SK-N-SH (cell line): ENCODE measurements around the gene FAM78A. TPM values are rescaled to one million over a fixed set of nuclear protein-coding genes. Genes with fewer than 3 reads are reported as not detected.

Experiments
- CTCF ChIA-PET: fragments of 300-600, 350-600 bp; formaldehyde crosslinking; extraction: SDS; loops from one replicate; lab custom pipeline; 2021; lab: Yijun Ruan, JAX
- POLR2A ChIA-PET: fragments of 350-600 bp; sonication (Branson Sonifier 250); formaldehyde crosslinking; extraction: SDS; loops from one replicate; lab custom pipeline; 2020; ENCODE audit warnings: antibody characterized with exemption, inconsistent platforms; lab: Yijun Ruan, JAX
- DNase-seq: peaks from one replicate; pipeline ENCODE4 v3.0.0; 2012
- H2AFZ ChIP-seq: fragments of 200-600 bp; sonication (generic); 2 replicates; pipeline ENCODE4 v1.8.1; 2016; ENCODE audit warnings: antibody characterized with exemption, mild to moderate bottlenecking, low read depth
- H3F3A ChIP-seq: fragments of 200-600 bp; sonication (generic); replicated peaks from 2 replicates; pipeline ENCODE3; 2016; ENCODE audit warnings: antibody characterized with exemption, mild to moderate bottlenecking; ENCODE audit not compliant: insufficient read depth
- H3K27ac ChIP-seq, 2 experiments: fragments of 200-500 bp in 1 of 2; fragments of 200-600 bp in 1 of 2; sonication (Bioruptor generic) in 1 of 2; sonication (generic), shearing (Covaris generic) in 1 of 2; 2 replicates each; pipeline versions ENCODE4 v1.5.1 to v1.6.1; 2014 to 2016; ENCODE audit warnings: low read depth in 2 of 2, inconsistent platforms in 1 of 2, low read length in 1 of 2, mild to moderate bottlenecking in 1 of 2, mixed read lengths in 1 of 2
- H3K27me3 ChIP-seq: fragments of 200-600 bp; sonication (generic), shearing (Covaris generic); 2 replicates; pipeline ENCODE4 v1.6.1; 2016; ENCODE audit warnings: mixed run types; ENCODE audit not compliant: insufficient read depth
- H3K36me3 ChIP-seq, 2 experiments: fragments of 200-500 bp in 1 of 2; fragments of 200-600 bp in 1 of 2; sonication (Bioruptor generic) in 1 of 2; sonication (generic) in 1 of 2; replicated peaks in 1 of 2; 2 replicates each; pipeline versions ENCODE3 to v1.5.1; 2014 to 2016; ENCODE audit warnings: low read length in 1 of 2, mild to moderate bottlenecking in 1 of 2; ENCODE audit not compliant: insufficient read depth in 2 of 2, control insufficient read depth in 1 of 2
- H3K4me1 ChIP-seq, 2 experiments: fragments of 200-500 bp in 1 of 2; fragments of 200-600 bp in 1 of 2; sonication (Bioruptor generic) in 1 of 2; sonication (generic), shearing (Covaris generic) in 1 of 2; 2 replicates each; pipeline versions ENCODE4 v1.5.1 to v1.6.1; 2014 to 2016; ENCODE audit warnings: low read depth in 1 of 2, low read length in 1 of 2, mixed run types in 1 of 2; ENCODE audit not compliant: insufficient read depth in 2 of 2, control insufficient read depth in 1 of 2
- H3K4me2 ChIP-seq: fragments of 200-600 bp; sonication (generic), shearing (Covaris generic); 2 replicates; pipeline ENCODE4 v1.6.1; 2017; ENCODE audit warnings: mixed run types
- H3K4me3 ChIP-seq, 2 experiments: fragments of 200-500 bp in 1 of 2; fragments of 200-600 bp in 1 of 2; sonication (Bioruptor generic) in 1 of 2; sonication (generic), shearing (Covaris generic) in 1 of 2; 2 replicates each; pipeline versions ENCODE4 v1.5.1 to v1.8.1; 2014 to 2016; ENCODE audit warnings: low read depth in 2 of 2, inconsistent platforms in 1 of 2, low read length in 1 of 2, mild to moderate bottlenecking in 1 of 2, mixed read lengths in 1 of 2, moderate library complexity in 1 of 2
- H3K79me2 ChIP-seq: fragments of 200-600 bp; sonication (generic); 2 replicates; pipeline ENCODE4 v1.8.1; 2017; ENCODE audit warnings: mild to moderate bottlenecking; ENCODE audit not compliant: insufficient read depth
- H3K9ac ChIP-seq: fragments of 200-600 bp; sonication (generic); 2 replicates; pipeline ENCODE4 v1.6.1; 2017; ENCODE audit warnings: mixed run types
- H3K9me2 ChIP-seq: fragments of 200-600 bp; sonication (generic); 2 replicates; pipeline ENCODE4 v1.6.1; 2017; ENCODE audit warnings: mixed run types
- H3K9me3 ChIP-seq: fragments of 200-600 bp; sonication (generic); 2 replicates; pipeline ENCODE4 v1.6.1; 2017; ENCODE audit warnings: mixed run types, mild to moderate bottlenecking, moderate library complexity
- H4K20me1 ChIP-seq: fragments of 200-600 bp; sonication (generic); 2 replicates; pipeline ENCODE4 v1.6.1; 2017; ENCODE audit warnings: mild to moderate bottlenecking, mixed run types; ENCODE audit not compliant: insufficient read depth
- EZH2phosphoT487 ChIP-seq: fragments of 200-600 bp; sonication (generic); IDR thresholded peaks from 2 replicates; pipeline ENCODE4 v1.6.1; 2017; ENCODE audit warnings: low read depth, mixed run types, mild to moderate bottlenecking, antibody characterized with exemption, moderate library complexity, borderline replicate concordance
- FOXJ3 ChIP-seq: sonication (generic); formaldehyde crosslinking; IDR thresholded peaks from 2 replicates; pipeline ENCODE4 v1.5.1; 2020; ENCODE audit warnings: mild to moderate bottlenecking, missing genetic modification reagents
- FOXM1 ChIP-seq: IDR thresholded peaks from 2 replicates; pipeline ENCODE4 v1.4.0; 2012; ENCODE audit warnings: low read depth, mild to moderate bottlenecking
- GABPA ChIP-seq: IDR thresholded peaks from 2 replicates; pipeline ENCODE4 v1.4.0; 2012; ENCODE audit warnings: low read depth, mild to moderate bottlenecking
- JUND ChIP-seq: IDR thresholded peaks from 2 replicates; pipeline ENCODE4 v1.4.0; 2012
- MEF2A ChIP-seq: IDR thresholded peaks from 2 replicates; pipeline ENCODE4 v1.4.0; 2012; ENCODE audit warnings: low read depth, borderline replicate concordance
- NFIC ChIP-seq: IDR thresholded peaks from 2 replicates; pipeline ENCODE4 v1.4.0; 2012; ENCODE audit warnings: borderline replicate concordance
- NRF1 ChIP-seq: IDR thresholded peaks from 2 replicates; pipeline ENCODE4 v1.6.1; 2012; ENCODE audit warnings: low read depth, mild to moderate bottlenecking, low read length
- POLR2AphosphoS5 ChIP-seq: IDR thresholded peaks from 2 replicates; pipeline ENCODE4 v1.6.1; 2012; ENCODE audit warnings: low read depth, low read length
- TAF1 ChIP-seq: IDR thresholded peaks from 2 replicates; pipeline ENCODE4 v1.6.1; 2012; ENCODE audit warnings: low read depth, mild to moderate bottlenecking, low read length, moderate library complexity, borderline replicate concordance
- TEAD4 ChIP-seq: IDR thresholded peaks from 2 replicates; pipeline ENCODE4 v1.4.0; 2012; ENCODE audit warnings: mild to moderate bottlenecking, borderline replicate concordance; ENCODE audit not compliant: insufficient read depth
- YY1 ChIP-seq: IDR thresholded peaks from 2 replicates; pipeline ENCODE4 v1.4.0; 2012; ENCODE audit warnings: low read depth, mild to moderate bottlenecking
- WGBS: methylation state at CpG from one replicate; pipeline ENCODE4 v1.1.6; 2017; ENCODE audit warnings: low lambda C conversion rate; 5-methylcytosine and 5-hydroxymethylcytosine counted together
- polyA plus RNA-seq, 3 experiments: library from polyadenylated mRNA; depleted of rRNA; stranded (reverse); fragments of >200 nt; gene quantifications; 2 replicates each; pipeline ENCODE4 v1.2.3, GENCODE V29; 2012
- TF ChIP-seq, protein P1 (sequence below): IDR thresholded peaks from 2 replicates; pipeline ENCODE4 v1.4.0; 2012; ENCODE audit warnings: low read depth, borderline replicate concordance
- TF ChIP-seq, protein P2 (sequence below): IDR thresholded peaks from 2 replicates; pipeline ENCODE4 v1.4.0; 2012; ENCODE audit warnings: low read depth
- TF ChIP-seq, protein P3 (sequence below): IDR thresholded peaks from 2 replicates; pipeline ENCODE4 v1.6.1; 2012; ENCODE audit warnings: mild to moderate bottlenecking, low read depth, low read length, moderate library complexity

The FAM78A gene
- polyA plus RNA-seq, 1 of the 3 experiments (the other 2 are of a cell fraction): 1.0 TPM

DNA sequence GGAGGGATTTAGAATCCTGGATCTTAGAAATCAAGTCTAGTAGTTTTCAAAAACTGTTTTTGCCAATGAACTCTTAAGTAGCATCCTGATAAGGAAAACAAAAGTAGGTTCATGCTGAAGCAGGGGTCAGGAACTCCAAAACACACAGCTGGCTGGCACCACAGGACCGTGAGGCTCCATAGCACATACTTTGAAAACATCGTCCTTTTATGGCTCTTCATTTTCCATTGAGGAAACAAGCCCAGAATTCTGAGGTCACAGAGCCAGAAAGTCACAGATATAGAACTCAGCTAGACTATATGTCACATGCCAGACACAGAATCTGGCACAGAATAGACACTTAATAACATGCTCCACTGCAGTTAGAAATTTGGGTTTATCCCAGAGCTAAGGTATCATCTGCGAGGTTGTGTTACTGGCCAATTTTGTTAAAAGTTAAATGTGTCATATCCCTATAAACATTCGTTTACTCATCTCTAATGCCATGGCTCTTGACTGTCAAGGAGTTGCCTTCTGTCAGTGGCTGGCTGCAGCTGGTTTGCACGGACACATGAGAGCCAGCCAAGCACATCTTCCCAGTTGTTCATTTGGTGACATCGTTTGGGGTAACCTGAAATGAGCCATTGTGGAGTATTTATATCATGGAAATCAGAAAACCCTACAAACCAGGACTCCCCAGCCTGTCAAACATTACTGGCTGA lies 58.8 kb downstream of the FAM78A start:
- Histone ChIP-seq H3K27me3 (no peaks in the 10 kb centered on the region), H3F3A (peaks cover 7% of the 10 kb centered on the region), H3K36me3 (peaks cover 17 to 32% of the 10 kb centered on the region in 2 experiments), H3K4me2 (no peak overlapping the region), H3K9me2 (no peaks in the 10 kb centered on the region), H3K9me3 (no peaks in the 10 kb centered on the region), H4K20me1 (no peaks in the 10 kb centered on the region), H3K79me2 (no peaks in the 10 kb centered on the region), H3K9ac (no peak overlapping the region), H3K4me1 (no peaks in the 10 kb centered on the region), H3K27ac (no peak overlapping the region), H3K4me3 (no peak overlapping the region), H2AFZ (no peak overlapping the region)
- DNase-seq: no peak
- ChIA-PET POLR2A (no interaction called here), CTCF (interaction anchor here (0.7 to 1.5 kb wide), 2 partner anchors 40 to 523 kb away, joined by 3 read pairs; no protein-coding TSS in a partner anchor)
- WGBS: 92% methylated on average over 6 of the region's 6 CpGs
- TF ChIP-seq NRF1 (no peak), FOXM1 (no peak), TEAD4 (no peak)
- TF ChIP-seq, protein P1, sequence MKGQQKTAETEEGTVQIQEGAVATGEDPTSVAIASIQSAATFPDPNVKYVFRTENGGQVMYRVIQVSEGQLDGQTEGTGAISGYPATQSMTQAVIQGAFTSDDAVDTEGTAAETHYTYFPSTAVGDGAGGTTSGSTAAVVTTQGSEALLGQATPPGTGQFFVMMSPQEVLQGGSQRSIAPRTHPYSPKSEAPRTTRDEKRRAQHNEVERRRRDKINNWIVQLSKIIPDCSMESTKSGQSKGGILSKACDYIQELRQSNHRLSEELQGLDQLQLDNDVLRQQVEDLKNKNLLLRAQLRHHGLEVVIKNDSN: no peak

DNA sequence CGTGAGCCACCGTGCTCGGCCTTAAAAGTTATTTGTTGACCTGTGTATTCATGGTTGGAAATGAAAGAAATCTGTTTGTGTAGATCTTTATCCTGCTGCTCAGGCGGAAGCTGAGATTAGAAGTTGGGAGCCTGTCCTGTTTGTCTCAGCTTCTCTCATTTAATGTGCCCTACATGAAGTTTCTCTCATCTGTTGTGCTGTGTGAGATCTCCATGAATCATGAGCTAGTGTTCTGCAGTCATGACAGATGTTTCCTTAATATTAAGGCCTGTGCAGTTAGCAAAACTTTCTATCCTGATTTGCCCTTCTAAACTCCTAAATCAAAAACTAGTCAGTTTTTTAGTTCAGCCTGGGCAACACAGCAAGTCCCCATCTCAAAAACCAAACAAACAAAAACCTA lies 59.5 kb downstream of the FAM78A start:
- Histone ChIP-seq H3K4me2 (no peak overlapping the region), H4K20me1 (no peaks in the 10 kb centered on the region), H3K36me3 (peaks cover 22 to 27% of the 10 kb centered on the region in 2 experiments), H3K27me3 (no peaks in the 10 kb centered on the region), H3K9ac (no peak overlapping the region)
- POLR2A ChIA-PET: no interaction called here
- TF ChIP-seq NFIC: no peak
- TF ChIP-seq FOXJ3: no peak
- TF ChIP-seq TEAD4: no peak
- TF ChIP-seq EZH2phosphoT487: no peak
- no peak for TF ChIP-seq TAF1
- no peak for TF ChIP-seq YY1
- no peak for TF ChIP-seq MEF2A
- no peak for TF ChIP-seq POLR2AphosphoS5
- no peak for TF ChIP-seq JUND
- TF ChIP-seq, protein P2, sequence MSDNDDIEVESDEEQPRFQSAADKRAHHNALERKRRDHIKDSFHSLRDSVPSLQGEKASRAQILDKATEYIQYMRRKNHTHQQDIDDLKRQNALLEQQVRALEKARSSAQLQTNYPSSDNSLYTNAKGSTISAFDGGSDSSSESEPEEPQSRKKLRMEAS: no peak
- no peak for TF ChIP-seq FOXM1
- no peak for TF ChIP-seq GABPA
- TF ChIP-seq, protein P3, sequence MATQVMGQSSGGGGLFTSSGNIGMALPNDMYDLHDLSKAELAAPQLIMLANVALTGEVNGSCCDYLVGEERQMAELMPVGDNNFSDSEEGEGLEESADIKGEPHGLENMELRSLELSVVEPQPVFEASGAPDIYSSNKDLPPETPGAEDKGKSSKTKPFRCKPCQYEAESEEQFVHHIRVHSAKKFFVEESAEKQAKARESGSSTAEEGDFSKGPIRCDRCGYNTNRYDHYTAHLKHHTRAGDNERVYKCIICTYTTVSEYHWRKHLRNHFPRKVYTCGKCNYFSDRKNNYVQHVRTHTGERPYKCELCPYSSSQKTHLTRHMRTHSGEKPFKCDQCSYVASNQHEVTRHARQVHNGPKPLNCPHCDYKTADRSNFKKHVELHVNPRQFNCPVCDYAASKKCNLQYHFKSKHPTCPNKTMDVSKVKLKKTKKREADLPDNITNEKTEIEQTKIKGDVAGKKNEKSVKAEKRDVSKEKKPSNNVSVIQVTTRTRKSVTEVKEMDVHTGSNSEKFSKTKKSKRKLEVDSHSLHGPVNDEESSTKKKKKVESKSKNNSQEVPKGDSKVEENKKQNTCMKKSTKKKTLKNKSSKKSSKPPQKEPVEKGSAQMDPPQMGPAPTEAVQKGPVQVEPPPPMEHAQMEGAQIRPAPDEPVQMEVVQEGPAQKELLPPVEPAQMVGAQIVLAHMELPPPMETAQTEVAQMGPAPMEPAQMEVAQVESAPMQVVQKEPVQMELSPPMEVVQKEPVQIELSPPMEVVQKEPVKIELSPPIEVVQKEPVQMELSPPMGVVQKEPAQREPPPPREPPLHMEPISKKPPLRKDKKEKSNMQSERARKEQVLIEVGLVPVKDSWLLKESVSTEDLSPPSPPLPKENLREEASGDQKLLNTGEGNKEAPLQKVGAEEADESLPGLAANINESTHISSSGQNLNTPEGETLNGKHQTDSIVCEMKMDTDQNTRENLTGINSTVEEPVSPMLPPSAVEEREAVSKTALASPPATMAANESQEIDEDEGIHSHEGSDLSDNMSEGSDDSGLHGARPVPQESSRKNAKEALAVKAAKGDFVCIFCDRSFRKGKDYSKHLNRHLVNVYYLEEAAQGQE: no peak
- TF ChIP-seq, all 33 proteins: peak for 0
- no peak for DNase-seq
- Histone ChIP-seq H3F3A (peaks cover 7% of the 10 kb centered on the region), H3K9me2 (no peaks in the 10 kb centered on the region), H3K27ac (no peak overlapping the region), H3K4me3 (no peak overlapping the region), H2AFZ (no peak overlapping the region), H3K79me2 (no peaks in the 10 kb centered on the region), H3K9me3 (no peaks in the 10 kb centered on the region), H3K4me1 (no peaks in the 10 kb centered on the region)
- 98% methylated on average over 4 of the region's 4 CpGs for WGBS
- CTCF ChIA-PET: no interaction called here
